Stimulated activated CD4-positive, alpha-beta T cell treated with anti-CD3 and anti-CD28 coated beads, TNF-alpha, amount 100 ng/mL, for 1 hour (primary cell): Measurements from ENCODE around the gene LTBP2.

Source experiments
- DNase-seq, 3 donors: peaks; one replicate each; pipeline ENCODE4 v3.0.0-alpha.2; 2020; ENCODE audit warnings: low read depth in 3 of 3, low spot score in 1 of 3

LTBP2 gene

GRCh38 chr14:74532246-74532645 lies 79.8 kb downstream of the LTBP2 start:
- no peak for DNase-seq

GRCh38 chr14:74531467-74531866 lies 80.6 kb downstream of the LTBP2 start:
- DNase-seq, result no peak

- no peak for DNase-seq
These were observed 81.0 kb downstream of the LTBP2 start for GRCh38 chr14:74531006-74531405.

GRCh38 chr14:74528886-74529285 lies 83.2 kb downstream of the LTBP2 start:
- DNase-seq, result no peak

- no peak for DNase-seq
These were observed 83.6 kb downstream of the LTBP2 start for GRCh38 chr14:74528406-74528805.

GRCh38 chr14:74527736-74528280 lies 84.2 kb downstream of the LTBP2 start:
- no peak for DNase-seq

GRCh38 chr14:74526854-74527585 lies 85.0 kb downstream of the LTBP2 start:
- DNase-seq, result no peak

GRCh38 chr14:74525361-74525851 lies 86.6 kb downstream of the LTBP2 start:
- DNase-seq, result no peak

- DNase-seq, result no peak
These were observed 87.3 kb downstream of the LTBP2 start for GRCh38 chr14:74524812-74525135.

- DNase-seq, result no peak
These were observed 87.8 kb downstream of the LTBP2 start for GRCh38 chr14:74524076-74524811.

GRCh38 chr14:74522740-74523139 lies 89.3 kb downstream of the LTBP2 start:
- DNase-seq, result no peak

GRCh38 chr14:74521756-74522155 lies 90.3 kb downstream of the LTBP2 start:
- no peak for DNase-seq

- no peak for DNase-seq
These were observed 92.5 kb downstream of the LTBP2 start for GRCh38 chr14:74519316-74520074.

- no peak for DNase-seq
These were observed 93.8 kb downstream of the LTBP2 start for GRCh38 chr14:74518221-74518620.

GRCh38 chr14:74517731-74518130 lies 94.3 kb downstream of the LTBP2 start:
- DNase-seq, result no peak

GRCh38 chr14:74516451-74517160 lies 95.4 kb downstream of the LTBP2 start:
- DNase-seq, result no peak

GRCh38 chr14:74515891-74516412 lies 96.1 kb downstream of the LTBP2 start:
- no peak for DNase-seq

GRCh38 chr14:74514471-74514941 lies 97.5 kb downstream of the LTBP2 start:
- DNase-seq, result no peak

- DNase-seq, result no peak
These were observed 99.8 kb downstream of the LTBP2 start for GRCh38 chr14:74511966-74512830.

GRCh38 chr14:74510959-74511409 lies 101.1 kb downstream of the LTBP2 start:
- DNase-seq, result no peak
